Measurements from ENCODE around the gene GABRG3.

DNA sequence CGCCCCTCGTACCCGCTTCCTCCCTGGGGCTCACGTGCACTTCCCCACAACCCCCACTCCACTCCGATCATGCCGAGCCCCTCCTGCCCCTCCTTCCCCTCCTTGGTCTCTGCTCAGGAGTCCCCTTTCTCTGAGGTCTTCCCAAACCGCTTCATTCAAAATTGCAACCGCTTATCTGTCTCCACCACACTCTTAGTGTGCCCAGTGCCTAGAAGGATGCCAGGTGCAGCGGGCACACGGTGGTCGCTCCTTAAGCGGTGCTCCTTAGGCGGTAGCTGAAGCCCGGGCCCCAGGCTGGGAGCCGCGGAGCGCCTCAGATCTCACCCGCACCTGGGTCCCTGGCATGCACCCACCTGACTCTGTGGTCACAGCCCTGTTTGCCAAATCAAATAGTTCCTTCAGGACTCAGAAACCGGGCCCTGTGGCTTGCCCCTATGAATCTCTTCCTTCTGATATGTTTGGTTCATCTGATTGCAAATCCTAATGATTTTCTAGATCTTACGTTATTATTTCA, 603.6 kb downstream of the GABRG3 start:
- no peak for TF ChIP-seq EZH2 (IDR thresholded peaks at IDR 0.05; ENCODE audit: borderline replicate concordance, low read depth, low read length, severe bottlenecking)
- TF ChIP-seq POLR2A (IDR thresholded peaks at IDR 0.05; ENCODE audit: low read depth, low read length): no peak

All from endothelial cell of umbilical vein (primary cell).